Fibroblast of gingiva (primary cell): ENCODE results near the gene MARCHF6.
"Not testable (repeated sequence)": the region's sequence is repeated elsewhere in the genome, so short reads cannot be mapped to it uniquely, and the experiment has no call there.

Experiments
- DNase-seq: peaks from one replicate; pipeline ENCODE4 v3.0.0-alpha.2; 2011; ENCODE audit warnings: low read depth

The MARCHF6 gene

GRCh38 chr5:10324518-10325370 is 28.8 kb upstream of the MARCHF6 start:
- DNase-seq = no peak

- no peak for DNase-seq
Measured at GRCh38 chr5:10328323-10328722, 25.2 kb upstream of the MARCHF6 start.

DNA sequence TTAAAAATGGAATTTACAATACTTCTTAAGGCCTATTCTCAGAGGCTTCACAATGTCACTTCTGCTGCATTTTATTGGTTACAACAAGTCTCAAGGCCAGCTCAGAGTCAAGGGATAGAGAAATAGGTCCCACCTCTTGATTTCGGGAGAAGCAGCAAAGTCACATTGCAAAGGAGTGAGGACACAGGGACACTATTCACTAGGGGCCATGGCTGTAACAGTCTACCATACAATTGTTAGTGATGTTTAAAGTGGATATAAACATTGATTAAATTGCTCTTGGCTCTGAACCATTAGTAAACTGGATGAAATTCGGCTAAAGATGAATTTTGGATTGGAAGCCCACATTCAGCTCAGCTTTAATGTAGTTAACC is 24.1 kb upstream of the MARCHF6 start:
- DNase-seq = no peak

DNA sequence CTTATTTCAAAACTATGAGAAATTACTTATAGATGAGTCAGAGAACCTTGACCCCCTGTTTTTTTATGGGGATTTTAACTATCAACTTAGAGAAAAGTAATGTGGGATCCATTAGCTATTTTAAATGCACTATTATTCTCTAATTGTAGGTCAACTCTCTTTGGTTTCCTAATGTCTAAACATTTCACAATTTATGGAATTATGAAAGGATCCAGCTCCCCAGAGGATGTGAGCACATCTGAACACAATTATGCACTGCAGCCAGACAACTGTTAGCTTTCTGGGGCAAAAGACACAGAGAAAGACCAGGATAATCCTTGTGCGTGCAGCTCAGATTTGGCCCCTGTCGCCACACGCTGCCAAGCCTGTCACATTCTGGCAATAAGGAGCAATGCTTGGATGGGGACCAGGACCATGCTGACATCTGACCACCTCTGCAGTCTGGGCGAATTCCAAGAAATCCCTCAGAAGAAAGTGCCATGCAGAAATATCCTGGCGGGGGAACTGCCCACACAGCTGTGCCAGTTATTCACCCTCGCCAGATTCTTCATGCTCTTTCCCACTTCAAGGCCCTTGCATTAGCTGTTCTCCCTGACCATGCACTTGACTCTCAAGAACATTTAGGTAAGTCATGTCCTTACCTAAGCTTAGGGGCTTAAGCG is 23.5 kb upstream of the MARCHF6 start:
- DNase-seq = peak; percentile 99

DNA sequence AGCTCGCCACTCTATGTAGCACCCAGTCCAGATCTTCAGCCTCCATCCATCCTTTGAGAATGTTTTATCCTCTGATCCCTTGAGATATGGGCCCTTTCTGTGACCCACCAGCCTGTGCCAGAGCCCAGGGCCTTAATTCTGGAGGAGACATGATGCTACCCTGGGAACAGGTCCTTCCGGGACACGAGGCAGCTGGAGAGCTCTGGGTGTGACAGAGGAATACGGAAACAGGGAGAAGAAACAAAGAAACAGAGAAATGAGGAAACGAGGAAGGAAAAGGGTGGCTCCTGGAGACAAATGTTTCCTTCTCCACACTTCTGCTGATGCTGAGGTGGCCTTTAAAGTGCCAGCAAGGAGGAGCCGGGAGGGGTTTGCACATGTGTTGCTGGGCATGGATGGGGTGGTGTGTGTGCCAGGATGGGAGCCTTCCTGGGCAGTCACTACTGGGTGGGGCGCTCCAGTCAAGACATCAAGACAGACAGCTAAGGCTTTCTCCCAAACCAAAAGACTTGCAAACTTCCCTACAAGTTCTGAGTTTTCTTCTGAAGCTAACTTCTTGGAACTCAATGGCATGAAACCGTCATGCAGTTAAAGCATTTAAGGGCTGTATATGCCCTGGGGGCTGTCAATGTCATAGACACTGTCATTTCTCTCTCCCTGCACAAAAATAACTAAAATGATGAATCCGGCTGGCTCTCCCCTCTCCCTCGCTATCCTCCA is 22.8 kb upstream of the MARCHF6 start:
- DNase-seq = peak; percentile 25

DNA sequence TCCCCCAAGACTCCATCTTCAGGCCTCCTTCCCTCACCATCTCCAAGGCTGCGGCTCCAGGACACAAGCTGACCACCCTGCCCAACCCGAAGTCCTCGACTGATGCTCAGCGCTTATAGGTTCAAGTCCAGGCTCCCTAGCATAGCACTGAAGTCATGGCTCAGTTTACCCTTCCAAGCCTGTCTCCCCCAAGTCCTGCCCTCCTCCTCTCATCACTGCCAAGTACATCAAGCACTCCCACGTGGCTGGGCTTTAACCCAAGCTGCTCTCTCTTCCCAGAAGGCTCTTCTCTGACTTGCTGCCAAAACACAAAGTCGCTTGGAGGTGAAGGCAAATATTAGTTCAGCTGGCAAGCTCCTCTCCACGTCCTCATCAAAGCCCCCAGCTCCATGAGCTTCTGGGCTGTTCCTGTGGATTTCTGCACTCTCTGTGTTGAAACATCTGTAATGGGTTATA is 22.1 kb upstream of the MARCHF6 start:
- DNase-seq = peak; percentile 73

- DNase-seq = no peak
Measured at GRCh38 chr5:10332301-10332700, 21.2 kb upstream of the MARCHF6 start.

DNA sequence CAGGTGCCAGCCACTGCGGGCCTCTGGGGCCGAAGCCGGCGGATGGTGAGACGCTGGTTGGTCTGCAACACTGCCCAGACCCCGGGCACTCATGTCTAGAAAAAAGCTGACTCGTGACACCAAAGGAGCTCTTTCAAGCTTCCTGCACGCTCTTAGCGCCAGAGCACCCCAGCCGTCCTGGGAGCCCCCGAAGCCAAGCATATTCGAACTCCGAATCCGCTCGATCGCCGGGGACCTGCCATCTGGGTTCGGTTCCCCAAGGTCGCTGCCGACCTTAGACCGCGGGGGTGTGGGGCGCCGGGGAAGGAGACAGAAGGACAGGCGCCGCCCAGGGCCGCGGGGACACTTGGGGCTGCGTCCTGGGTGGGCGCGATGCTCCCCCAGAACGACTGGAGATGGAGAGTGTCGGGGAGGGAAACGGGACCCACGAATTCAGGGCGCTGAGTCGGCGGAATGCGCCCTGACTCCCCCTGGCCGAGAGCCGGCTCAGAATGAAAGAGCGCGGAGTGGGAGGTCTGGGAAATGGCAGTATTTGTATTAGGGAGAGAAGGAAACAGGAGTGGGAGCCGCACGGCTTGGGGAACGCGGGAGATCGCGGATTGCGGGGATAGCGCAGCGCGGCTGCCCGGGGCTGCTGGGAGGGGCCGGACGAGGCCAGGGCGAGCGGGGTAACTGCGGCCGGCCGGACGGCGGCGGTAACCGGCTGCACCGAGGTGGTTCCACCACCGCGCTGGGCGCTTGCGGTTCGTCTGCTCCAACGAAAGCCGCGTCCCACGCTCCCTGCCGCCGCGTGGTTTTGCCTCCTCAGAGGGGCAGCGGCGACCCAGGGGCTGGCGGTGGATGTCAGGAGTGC is 20.1 kb upstream of the MARCHF6 start:
- DNase-seq = peak; percentile 34

DNA sequence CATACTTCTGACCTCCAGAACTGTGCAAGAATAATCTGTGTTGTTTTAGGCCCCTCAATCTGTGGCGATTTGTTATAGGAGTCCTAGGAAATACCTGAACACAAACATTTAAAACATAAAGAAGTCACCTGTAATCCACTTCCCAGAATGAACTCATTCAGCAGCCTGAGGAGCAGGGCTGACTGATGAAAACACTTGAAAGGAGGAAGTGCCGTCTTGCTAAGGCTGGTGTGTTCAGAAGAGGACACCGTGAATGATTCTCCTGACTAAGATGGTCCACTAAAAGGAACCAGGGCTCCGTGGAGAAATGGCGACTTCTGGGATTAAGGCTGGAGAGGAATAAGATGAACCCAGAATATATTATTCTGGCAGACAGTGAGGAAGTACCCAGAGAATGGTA is 18.7 kb upstream of the MARCHF6 start:
- DNase-seq = no peak

GRCh38 chr5:10335711-10336470 is 17.6 kb upstream of the MARCHF6 start:
- no peak for DNase-seq

DNA sequence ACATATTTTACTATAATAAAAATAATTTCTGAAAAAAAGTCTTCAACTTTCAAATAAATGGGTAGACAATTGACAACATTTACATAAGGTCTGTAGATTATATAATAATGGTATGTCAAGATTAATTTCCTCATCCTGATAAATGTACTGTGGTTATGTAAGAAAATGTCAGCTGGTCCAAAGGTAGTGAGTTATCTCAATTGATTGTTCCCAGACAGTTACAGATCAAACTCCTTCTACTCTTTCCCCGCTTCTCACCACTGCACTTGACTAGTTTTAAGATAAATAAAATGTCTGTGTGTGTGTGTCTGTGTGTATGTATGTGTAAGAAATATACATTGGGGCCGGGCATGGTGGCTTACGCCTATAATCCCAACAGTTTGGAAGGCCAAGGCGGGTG is 16.4 kb upstream of the MARCHF6 start:
- no peak for DNase-seq

- DNase-seq = no peak
Measured at GRCh38 chr5:10337986-10338385, 15.5 kb upstream of the MARCHF6 start.

DNA sequence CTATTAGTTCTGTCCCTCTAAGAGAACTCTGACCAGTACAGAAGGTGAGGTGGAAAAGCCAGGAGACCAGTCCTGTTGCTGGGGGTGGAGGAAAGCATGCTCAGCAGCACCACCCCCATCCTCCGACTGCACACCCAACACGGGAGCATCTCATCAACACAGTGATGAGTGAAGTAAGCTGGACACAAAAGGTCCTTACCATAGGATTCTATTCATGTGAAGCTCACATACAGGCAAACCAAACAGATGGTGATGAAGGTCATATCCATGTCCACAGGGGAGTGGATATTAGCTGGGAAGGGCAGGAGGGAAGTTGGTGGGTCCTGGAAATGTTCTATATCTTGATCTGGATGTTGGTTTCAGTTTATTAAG is 14.8 kb upstream of the MARCHF6 start:
- no peak for DNase-seq

GRCh38 chr5:10339058-10339811 is 14.3 kb upstream of the MARCHF6 start:
- DNase-seq = no peak

- DNase-seq = no peak
Measured at GRCh38 chr5:10339958-10340357, 13.5 kb upstream of the MARCHF6 start.

DNA sequence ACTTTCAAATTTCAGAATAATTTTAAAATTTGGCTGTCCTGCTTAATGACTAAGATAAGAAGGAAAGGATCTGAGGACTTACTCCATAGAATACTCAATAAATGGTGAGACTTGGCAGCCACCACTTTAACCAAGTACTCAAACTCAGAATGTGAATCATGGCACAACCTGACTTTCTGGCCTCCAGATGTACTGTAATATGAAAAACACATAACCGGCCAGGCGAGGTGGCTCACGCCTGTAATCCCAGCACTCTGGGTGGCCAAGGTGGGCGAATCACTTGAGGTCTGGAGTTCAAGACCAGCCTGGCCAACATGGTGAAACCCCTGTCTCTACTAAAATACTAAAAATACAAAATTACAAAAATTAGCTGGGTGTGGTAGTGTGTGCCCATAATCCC is 10.0 kb upstream of the MARCHF6 start:
- DNase-seq = no peak

DNA sequence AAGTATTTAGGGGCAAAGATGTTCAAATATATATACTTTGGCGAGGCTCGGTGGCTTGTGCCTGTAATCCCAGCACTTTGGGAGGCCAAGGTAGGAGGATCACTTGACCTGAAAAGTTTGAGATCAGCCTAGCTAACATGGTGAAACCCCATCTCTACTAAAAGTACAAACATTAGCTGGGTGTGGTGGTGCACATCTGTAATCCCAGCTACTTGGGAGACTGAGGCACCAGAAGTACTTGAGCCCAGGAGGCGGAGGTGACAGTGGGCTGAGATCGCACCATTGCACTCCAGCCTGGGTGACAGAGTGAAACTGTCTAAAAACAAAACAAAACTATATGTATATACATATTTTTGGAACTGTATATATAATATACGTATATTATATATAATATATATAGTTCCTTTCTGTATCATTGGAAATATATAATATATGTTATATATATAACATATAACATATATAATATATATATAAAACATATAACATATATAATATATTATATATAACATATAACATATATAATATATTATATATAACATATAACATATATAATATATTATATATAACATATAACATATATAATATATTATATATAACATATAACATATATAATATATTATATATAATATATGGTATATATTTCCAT is 8.9 kb upstream of the MARCHF6 start:
- not testable (repeated sequence) for DNase-seq

- DNase-seq = no peak
Measured at GRCh38 chr5:10348258-10348657, 5.2 kb upstream of the MARCHF6 start.

DNA sequence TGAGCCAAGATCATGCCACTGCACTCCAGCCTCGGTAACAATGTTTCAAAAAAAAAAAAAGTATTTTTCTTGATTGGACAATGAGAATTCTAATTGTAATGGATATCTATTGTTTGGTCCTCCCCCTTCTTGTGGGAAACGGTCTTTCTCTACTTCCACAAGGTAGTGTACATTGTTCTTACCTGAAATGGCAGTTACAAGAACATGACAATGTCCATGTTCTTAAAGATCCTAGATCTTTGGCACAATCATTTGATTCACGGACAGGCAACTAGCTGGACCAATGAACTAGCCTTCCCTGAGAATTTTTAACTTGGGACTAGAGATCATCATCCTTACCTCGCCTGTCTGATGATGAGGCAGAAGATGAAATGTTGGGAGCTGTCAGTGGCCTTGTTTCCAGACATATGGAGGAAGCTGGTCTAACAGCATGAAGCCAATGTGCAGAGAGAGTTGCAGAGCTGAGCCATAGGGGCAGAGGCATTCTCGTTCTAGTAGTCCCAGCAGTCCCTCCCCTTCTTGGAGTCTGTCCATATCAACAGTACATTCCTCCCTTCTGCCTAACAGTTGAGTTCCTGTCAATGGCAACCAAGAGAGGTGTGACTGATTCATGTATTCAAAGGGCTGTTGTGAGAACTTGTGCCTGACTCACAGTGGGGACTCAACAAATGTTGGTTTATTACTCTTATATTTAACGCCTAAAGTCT is 2.1 kb upstream of the MARCHF6 start:
- no peak for DNase-seq
